Uterus (tissue), 2 donors: ENCODE data around the gene SLC38A1.

Source experiments
- POLR2A ChIP-seq, 2 donors: fragments of 450-650 bp; IDR thresholded peaks; one replicate each; pipeline ENCODE4 v1.6.1; 2016; ENCODE audit warnings: antibody characterized with exemption in 2 of 2, mild to moderate bottlenecking in 1 of 2, moderate library complexity in 1 of 2
- TF ChIP-seq, protein P1 (sequence below), 4 experiments: fragments of 200-600 bp in 2 of 4; fragments of 450-650 bp in 2 of 4; sonication (generic) in 2 of 4; IDR thresholded peaks; one replicate each; pipeline ENCODE4 v1.5.1; 2016 to 2019; ENCODE audit warnings: antibody characterized with exemption in 4 of 4, mild to moderate bottlenecking in 2 of 4, moderate library complexity in 1 of 4

DNA sequence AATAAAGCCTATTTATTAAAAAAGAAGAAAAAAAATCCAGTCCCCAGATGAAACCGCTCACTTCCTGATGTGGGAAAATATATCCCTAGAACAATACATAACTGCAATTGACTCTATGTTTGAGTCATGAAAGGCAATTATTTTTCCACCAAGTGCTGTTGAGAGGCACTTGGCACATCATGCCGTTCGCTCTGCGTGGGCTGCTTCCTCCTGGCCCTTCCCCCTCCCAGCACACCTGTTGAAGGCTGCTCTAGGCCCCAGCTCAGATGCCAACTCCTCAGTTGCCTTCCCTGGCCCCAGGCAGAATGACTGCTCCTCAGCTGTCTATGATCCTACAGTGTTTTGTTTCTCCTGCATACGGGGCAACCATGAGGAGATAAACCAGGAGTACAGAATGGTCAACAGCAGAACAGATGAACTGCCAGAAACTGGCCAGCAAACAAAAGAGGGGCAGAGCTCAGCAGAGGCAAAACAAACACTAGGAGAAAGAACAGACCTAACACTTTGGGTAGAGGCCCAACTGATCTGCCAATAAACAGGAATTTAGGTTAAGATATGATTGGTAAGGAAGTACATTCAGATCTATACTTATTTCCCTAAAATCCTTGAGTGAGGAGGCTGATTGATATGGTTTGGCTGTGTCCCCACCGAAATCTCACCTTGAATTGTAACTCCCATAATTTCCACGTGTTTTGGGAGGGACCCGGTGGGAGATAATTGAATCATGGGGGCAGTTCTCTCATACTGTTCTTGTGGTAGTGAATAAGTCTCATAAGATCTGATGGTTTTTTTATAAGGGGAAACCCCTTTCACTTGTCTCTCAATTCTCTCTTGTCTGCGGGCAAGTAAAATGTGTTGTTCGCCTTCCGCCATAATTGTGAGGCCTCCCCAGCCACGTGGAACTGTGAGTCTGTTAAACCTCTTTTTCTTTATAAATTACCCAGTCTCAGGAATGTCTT, 58.6 kb downstream of the SLC38A1 start:
- TF ChIP-seq, protein P1, sequence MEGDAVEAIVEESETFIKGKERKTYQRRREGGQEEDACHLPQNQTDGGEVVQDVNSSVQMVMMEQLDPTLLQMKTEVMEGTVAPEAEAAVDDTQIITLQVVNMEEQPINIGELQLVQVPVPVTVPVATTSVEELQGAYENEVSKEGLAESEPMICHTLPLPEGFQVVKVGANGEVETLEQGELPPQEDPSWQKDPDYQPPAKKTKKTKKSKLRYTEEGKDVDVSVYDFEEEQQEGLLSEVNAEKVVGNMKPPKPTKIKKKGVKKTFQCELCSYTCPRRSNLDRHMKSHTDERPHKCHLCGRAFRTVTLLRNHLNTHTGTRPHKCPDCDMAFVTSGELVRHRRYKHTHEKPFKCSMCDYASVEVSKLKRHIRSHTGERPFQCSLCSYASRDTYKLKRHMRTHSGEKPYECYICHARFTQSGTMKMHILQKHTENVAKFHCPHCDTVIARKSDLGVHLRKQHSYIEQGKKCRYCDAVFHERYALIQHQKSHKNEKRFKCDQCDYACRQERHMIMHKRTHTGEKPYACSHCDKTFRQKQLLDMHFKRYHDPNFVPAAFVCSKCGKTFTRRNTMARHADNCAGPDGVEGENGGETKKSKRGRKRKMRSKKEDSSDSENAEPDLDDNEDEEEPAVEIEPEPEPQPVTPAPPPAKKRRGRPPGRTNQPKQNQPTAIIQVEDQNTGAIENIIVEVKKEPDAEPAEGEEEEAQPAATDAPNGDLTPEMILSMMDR (IDR thresholded peaks at IDR 0.05): no peak
- no peak for TF ChIP-seq POLR2A (IDR thresholded peaks at IDR 0.05)
